Hepatocyte (in vitro differentiated cells): ENCODE results near the gene AXIN1.

Experiments used
- EZH2 ChIP-seq: fragments of 200-600 bp; sonication (generic); IDR thresholded peaks from 2 replicates; pipeline ENCODE4 v1.6.1; 2016; ENCODE audit warnings: antibody characterized with exemption, mild to moderate bottlenecking, borderline replicate concordance
- TF ChIP-seq, protein P1 (sequence below): fragments of 200-600 bp; sonication (generic); IDR thresholded peaks from 2 replicates; pipeline ENCODE4 v1.5.1; 2016; ENCODE audit warnings: antibody characterized with exemption, mild to moderate bottlenecking; ENCODE audit not compliant: poor library complexity

DNA sequence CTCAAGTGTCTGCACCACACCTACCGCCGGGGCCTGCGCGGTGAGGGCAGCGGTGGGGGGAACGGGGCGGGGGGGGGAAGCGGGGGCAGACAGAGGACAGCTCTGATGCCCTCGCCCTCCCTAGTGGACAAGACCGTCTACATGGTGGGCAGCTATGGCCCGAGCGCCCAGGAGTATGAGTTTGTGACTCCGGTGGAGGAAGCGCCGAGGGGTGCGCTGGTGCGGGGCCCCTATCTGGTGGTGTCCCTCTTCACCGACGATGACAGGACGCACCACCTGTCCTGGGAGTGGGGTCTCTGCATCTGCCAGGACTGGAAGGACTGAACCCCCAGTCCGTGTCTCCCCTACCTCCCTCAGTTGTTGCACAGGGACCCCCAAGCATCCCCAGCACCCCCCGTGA is 70.0 kb downstream of the AXIN1 start:
- TF ChIP-seq, protein P1, sequence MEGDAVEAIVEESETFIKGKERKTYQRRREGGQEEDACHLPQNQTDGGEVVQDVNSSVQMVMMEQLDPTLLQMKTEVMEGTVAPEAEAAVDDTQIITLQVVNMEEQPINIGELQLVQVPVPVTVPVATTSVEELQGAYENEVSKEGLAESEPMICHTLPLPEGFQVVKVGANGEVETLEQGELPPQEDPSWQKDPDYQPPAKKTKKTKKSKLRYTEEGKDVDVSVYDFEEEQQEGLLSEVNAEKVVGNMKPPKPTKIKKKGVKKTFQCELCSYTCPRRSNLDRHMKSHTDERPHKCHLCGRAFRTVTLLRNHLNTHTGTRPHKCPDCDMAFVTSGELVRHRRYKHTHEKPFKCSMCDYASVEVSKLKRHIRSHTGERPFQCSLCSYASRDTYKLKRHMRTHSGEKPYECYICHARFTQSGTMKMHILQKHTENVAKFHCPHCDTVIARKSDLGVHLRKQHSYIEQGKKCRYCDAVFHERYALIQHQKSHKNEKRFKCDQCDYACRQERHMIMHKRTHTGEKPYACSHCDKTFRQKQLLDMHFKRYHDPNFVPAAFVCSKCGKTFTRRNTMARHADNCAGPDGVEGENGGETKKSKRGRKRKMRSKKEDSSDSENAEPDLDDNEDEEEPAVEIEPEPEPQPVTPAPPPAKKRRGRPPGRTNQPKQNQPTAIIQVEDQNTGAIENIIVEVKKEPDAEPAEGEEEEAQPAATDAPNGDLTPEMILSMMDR, result no peak
- no peak for TF ChIP-seq EZH2
